OCI-LY3 (cell line): ENCODE data around the gene NR3C2.

ENCODE experiments used
- CTCF ChIP-seq: fragments of 200-600, 300-600 bp; sonication (generic); IDR thresholded peaks from 2 replicates; pipeline ENCODE4 v1.5.1; 2014; ENCODE audit warnings: antibody characterized with exemption, low read length, low read depth
- EZH2phosphoT487 ChIP-seq: fragments of 200-600 bp; shearing (Covaris generic); IDR thresholded peaks from 2 replicates; pipeline ENCODE4 v1.6.1; 2018; ENCODE audit warnings: antibody characterized with exemption, mixed run types, low read depth

- no peak for TF ChIP-seq CTCF
- no peak for TF ChIP-seq EZH2phosphoT487
These were observed 389.8 kb downstream of the NR3C2 start for GRCh38 chr4:148052448-148052847.
